K562 (cell line): Measurements from ENCODE around the gene LAMTOR4. TPM values are rescaled to one million over a fixed set of nuclear protein-coding genes. Genes with fewer than 3 reads are reported as not detected.

Source experiments
- ARID2 ChIP-seq: fragments of 450-650 bp; IDR thresholded peaks from 2 replicates; pipeline ENCODE4 v1.6.1; 2017; ENCODE audit warnings: antibody characterized with exemption, mild to moderate bottlenecking
- ARID4B ChIP-seq: sonication (generic); formaldehyde crosslinking; IDR thresholded peaks from 2 replicates; pipeline ENCODE4 v1.8.0; 2022; ENCODE audit warnings: mild to moderate bottlenecking, missing genetic modification reagents
- CXXC5 ChIP-seq: fragments of 250-450 bp; sonication (Bioruptor Pico); IDR thresholded peaks from 2 replicates; pipeline ENCODE4 v1.8.0; 2022; ENCODE audit warnings: inconsistent platforms, mild to moderate bottlenecking, moderate library complexity
- E2F1 ChIP-seq: sonication (generic); formaldehyde crosslinking; IDR thresholded peaks from 2 replicates; pipeline ENCODE4 v1.8.1; 2023; ENCODE audit warnings: mild to moderate bottlenecking, missing genetic modification reagents, moderate library complexity
- EGR1 ChIP-seq: fragments of 450-650 bp; conservative IDR thresholded peaks from 2 replicates; pipeline ENCODE4 v1.6.1; 2017; ENCODE audit warnings: mild to moderate bottlenecking
- EP300 ChIP-seq: IDR thresholded peaks from 2 replicates; pipeline ENCODE4 v1.6.1; 2012; ENCODE audit warnings: low read length, improper control_type of control experiment
- ERF ChIP-seq: fragments of 450-650 bp; formaldehyde crosslinking; IDR thresholded peaks from 2 replicates; pipeline ENCODE4 v1.4.0; 2020; ENCODE audit warnings: mild to moderate bottlenecking, mixed read lengths
- EZH2 ChIP-seq: IDR thresholded peaks from 2 replicates; pipeline ENCODE4 v1.6.1; 2012; ENCODE audit warnings: low read depth, mild to moderate bottlenecking, inconsistent platforms, low read length, borderline replicate concordance
- FIP1L1 ChIP-seq: fragments of 200-400 bp; formaldehyde crosslinking; IDR thresholded peaks from 2 replicates; pipeline ENCODE4 v1.6.1; 2018; ENCODE audit warnings: mild to moderate bottlenecking, low read depth, low read length; ENCODE audit not compliant: poor library complexity, severe bottlenecking
- GABPA ChIP-seq: fragments of 200-800 bp; sonication (Bioruptor generic); conservative IDR thresholded peaks from 2 replicates; pipeline ENCODE4 v1.6.1; 2016; ENCODE audit warnings: low read depth, missing genetic modification characterization, missing compliant biosample characterization
- POLR2B ChIP-seq: fragments of 450-650 bp; IDR thresholded peaks from 2 replicates; pipeline ENCODE4 v1.6.1; 2018; ENCODE audit warnings: low read depth; ENCODE audit not compliant: partially characterized antibody
- PURB ChIP-seq: sonication (generic); formaldehyde crosslinking; IDR thresholded peaks from 2 replicates; pipeline ENCODE4 v1.9.0; 2021; ENCODE audit warnings: low read depth, mild to moderate bottlenecking, missing genetic modification reagents
- ZFX ChIP-seq: sonication (generic); formaldehyde crosslinking; IDR thresholded peaks from 2 replicates; pipeline ENCODE4 v1.8.0; 2022; ENCODE audit warnings: mild to moderate bottlenecking, missing genetic modification reagents, moderate library complexity
- ZNF766 ChIP-seq: fragments of 200-800 bp; sonication (Bioruptor generic); conservative IDR thresholded peaks from 2 replicates; pipeline ENCODE4 v1.6.1; 2016; ENCODE audit warnings: missing genetic modification characterization, missing compliant biosample characterization
- polyA plus RNA-seq, 8 experiments: library from polyadenylated mRNA; depleted of rRNA in 4 of 8; stranded (reverse) in 5 of 8; unstranded in 3 of 8; fragments of >200 nt; fragmentation: Nextera tagmentation in 2 of 8; fragmentation: Illumina TruSeq in 1 of 8; extraction: Ambion mirVana in 2 of 8; extraction: Trizol in 1 of 8; gene quantifications; 2 replicates each; pipeline versions ENCODE4 v1.2.1 to v1.2.3, GENCODE V29; 2011 to 2014; ENCODE audit warnings: inconsistent platforms in 1 of 8, missing spikeins in 1 of 8
- total RNA-seq, 7 experiments: library from RNA; depleted of rRNA in 6 of 7; stranded (reverse); fragments of >200 nt in 6 of 7; fragmentation: Illumina TruSeq in 2 of 7; extraction: Trizol in 2 of 7; gene quantifications; 2 replicates each; pipeline versions ENCODE4 v1.2.1 to v1.2.3, GENCODE V29; 2011 to 2021; ENCODE audit warnings: low replicate concordance in 1 of 7

Gene LAMTOR4
- total and polyA plus RNA-seq, 9 of the 15 experiments (the other 6 are each of a cell fraction or from before 2014, with no cell fraction given): 79.6 to 314 (median 195) TPM

GRCh38 chr7:100158229-100159098, 9.7 kb downstream of the LAMTOR4 start, which contains the start of gene TRAPPC14 (continued):
- peak; percentile 95 for TF ChIP-seq FIP1L1
- TF ChIP-seq ERF (CRISPR knock-in tag): no peak
- peak; percentile 97 for TF ChIP-seq GABPA (tag)
- TF ChIP-seq EGR1: peak; percentile 87
- TF ChIP-seq POLR2B: peak; percentile 77
- TF ChIP-seq EZH2: no peak
- TF ChIP-seq E2F1 (CRISPR knock-in tag): peak; percentile 67; the same call in 1 of the 2 replicates
- TF ChIP-seq ARID4B: peak; percentile 88
- peak; percentile 76; the same call in 1 of the 2 replicates for TF ChIP-seq ZNF766 (CRISPR knock-in tag)
- TF ChIP-seq ARID2: no peak
- TF ChIP-seq ZFX (CRISPR knock-in tag): peak; percentile 83
- TF ChIP-seq CXXC5 (CRISPR knock-in tag): peak; percentile 92
- peak; percentile 55; the same call in 1 of the 2 replicates for TF ChIP-seq EP300
- TF ChIP-seq PURB: no peak
